ENCODE measurements around the gene RTP5. TPM values are rescaled to one million over a fixed set of nuclear protein-coding genes. Genes with fewer than 3 reads are reported as not detected.
"Not testable (repeated sequence)": the region's sequence is repeated elsewhere in the genome, so short reads cannot be mapped to it uniquely, and the experiment has no call there.

Gene RTP5
- not detected for polyA plus RNA-seq (2013, experiment 1 of 2; ENCODE audit: insufficient read length)
- polyA plus RNA-seq (2013, experiment 2 of 2; ENCODE audit: insufficient read length): not detected

- no peak for DNase-seq
Measured at GRCh38 chr2:241869087-241869961, at the start of gene RTP5. RTP5 (plus strand) TSS chr2:241869729; CDS start chr2:241869757, 28 bp downstream.

- DNase-seq: not testable (repeated sequence)
Measured at GRCh38 chr2:241819947-241820624, 49.4 kb upstream of the RTP5 start.

- DNase-seq: no peak
Measured at GRCh38 chr2:241820625-241821384, 48.7 kb upstream of the RTP5 start.

- DNase-seq: no peak
Measured at GRCh38 chr2:241821460-241822263, 47.9 kb upstream of the RTP5 start.

GRCh38 chr2:241822264-241822623 is 47.3 kb upstream of the RTP5 start:
- no peak for DNase-seq

GRCh38 chr2:241823531-241824437 is 45.7 kb upstream of the RTP5 start:
- DNase-seq: not testable (repeated sequence)

- no peak for DNase-seq
Measured at GRCh38 chr2:241827394-241827793, 42.1 kb upstream of the RTP5 start.

GRCh38 chr2:241833101-241833663 is 36.3 kb upstream of the RTP5 start:
- DNase-seq: peak; percentile 70

GRCh38 chr2:241833756-241834526 is 35.6 kb upstream of the RTP5 start:
- not testable (repeated sequence) for DNase-seq

- DNase-seq: no peak
Measured at GRCh38 chr2:241834527-241835210, 34.9 kb upstream of the RTP5 start.

GRCh38 chr2:241835611-241836010 is 33.9 kb upstream of the RTP5 start:
- no peak for DNase-seq

- DNase-seq: no peak
Measured at GRCh38 chr2:241836292-241836691, 33.2 kb upstream of the RTP5 start.

- DNase-seq: no peak
Measured at GRCh38 chr2:241837197-241837965, 32.1 kb upstream of the RTP5 start.

GRCh38 chr2:241841181-241842066 is 28.1 kb upstream of the RTP5 start:
- DNase-seq: no peak

GRCh38 chr2:241842067-241842415 is 27.5 kb upstream of the RTP5 start:
- DNase-seq: no peak

- no peak for DNase-seq
Measured at GRCh38 chr2:241842620-241843211, 26.8 kb upstream of the RTP5 start.

All from fibroblast of skin of abdomen (primary cell).